C4-2B (cell line): ENCODE measurements around the gene TBX5.

ENCODE experiments used
- ZFX ChIP-seq: fragments of 450-650 bp; IDR thresholded peaks from 2 replicates; pipeline ENCODE4 v1.6.1; 2017
- TF ChIP-seq, protein P1 (sequence below): fragments of 450-650 bp; conservative IDR thresholded peaks from 2 replicates; pipeline ENCODE4 v1.5.1; 2017; ENCODE audit warnings: mild to moderate bottlenecking

DNA sequence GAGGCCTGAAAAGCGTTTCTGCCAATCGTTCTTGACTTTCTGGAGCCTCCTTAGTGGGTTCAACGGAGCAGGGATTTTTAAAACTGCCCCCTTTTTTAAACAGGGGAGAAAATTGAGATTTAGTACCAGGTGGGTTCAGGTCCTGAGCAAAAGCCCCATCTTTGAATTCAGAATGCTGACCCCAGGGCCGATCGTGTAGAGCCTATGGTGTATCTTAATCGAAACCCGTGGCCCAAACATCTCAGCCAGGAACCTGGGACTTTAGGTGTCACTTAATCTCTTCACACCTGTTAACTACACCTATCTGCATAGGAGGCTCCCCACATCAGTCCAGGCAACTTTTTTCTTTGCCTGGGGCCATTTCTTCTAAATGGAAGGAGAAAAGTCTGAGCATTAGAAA, 6.4 kb upstream of the TBX5 start:
- TF ChIP-seq, protein P1, sequence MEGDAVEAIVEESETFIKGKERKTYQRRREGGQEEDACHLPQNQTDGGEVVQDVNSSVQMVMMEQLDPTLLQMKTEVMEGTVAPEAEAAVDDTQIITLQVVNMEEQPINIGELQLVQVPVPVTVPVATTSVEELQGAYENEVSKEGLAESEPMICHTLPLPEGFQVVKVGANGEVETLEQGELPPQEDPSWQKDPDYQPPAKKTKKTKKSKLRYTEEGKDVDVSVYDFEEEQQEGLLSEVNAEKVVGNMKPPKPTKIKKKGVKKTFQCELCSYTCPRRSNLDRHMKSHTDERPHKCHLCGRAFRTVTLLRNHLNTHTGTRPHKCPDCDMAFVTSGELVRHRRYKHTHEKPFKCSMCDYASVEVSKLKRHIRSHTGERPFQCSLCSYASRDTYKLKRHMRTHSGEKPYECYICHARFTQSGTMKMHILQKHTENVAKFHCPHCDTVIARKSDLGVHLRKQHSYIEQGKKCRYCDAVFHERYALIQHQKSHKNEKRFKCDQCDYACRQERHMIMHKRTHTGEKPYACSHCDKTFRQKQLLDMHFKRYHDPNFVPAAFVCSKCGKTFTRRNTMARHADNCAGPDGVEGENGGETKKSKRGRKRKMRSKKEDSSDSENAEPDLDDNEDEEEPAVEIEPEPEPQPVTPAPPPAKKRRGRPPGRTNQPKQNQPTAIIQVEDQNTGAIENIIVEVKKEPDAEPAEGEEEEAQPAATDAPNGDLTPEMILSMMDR = no peak
- TF ChIP-seq ZFX = no peak
